Suppressor macrophage (primary cell): ENCODE data around the gene DMP1.

Experiments used
- DNase-seq, 4 experiments: peaks; one replicate each; pipeline ENCODE4 v3.0.0-alpha.2; 2020 to 2022
- total RNA-seq, 17 experiments: gene quantifications; one replicate each; lab custom pipeline; 2026; ENCODE audit warnings: mixed read lengths in 6 of 17, inconsistent platforms in 3 of 17; lab: John Stamatoyannopoulos, UW

DMP1 gene, protein sequence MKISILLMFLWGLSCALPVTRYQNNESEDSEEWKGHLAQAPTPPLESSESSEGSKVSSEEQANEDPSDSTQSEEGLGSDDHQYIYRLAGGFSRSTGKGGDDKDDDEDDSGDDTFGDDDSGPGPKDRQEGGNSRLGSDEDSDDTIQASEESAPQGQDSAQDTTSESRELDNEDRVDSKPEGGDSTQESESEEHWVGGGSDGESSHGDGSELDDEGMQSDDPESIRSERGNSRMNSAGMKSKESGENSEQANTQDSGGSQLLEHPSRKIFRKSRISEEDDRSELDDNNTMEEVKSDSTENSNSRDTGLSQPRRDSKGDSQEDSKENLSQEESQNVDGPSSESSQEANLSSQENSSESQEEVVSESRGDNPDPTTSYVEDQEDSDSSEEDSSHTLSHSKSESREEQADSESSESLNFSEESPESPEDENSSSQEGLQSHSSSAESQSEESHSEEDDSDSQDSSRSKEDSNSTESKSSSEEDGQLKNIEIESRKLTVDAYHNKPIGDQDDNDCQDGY
- total RNA-seq, result 0 to 1.7 (median 0.04) reads per million in 17 experiments

DNA sequence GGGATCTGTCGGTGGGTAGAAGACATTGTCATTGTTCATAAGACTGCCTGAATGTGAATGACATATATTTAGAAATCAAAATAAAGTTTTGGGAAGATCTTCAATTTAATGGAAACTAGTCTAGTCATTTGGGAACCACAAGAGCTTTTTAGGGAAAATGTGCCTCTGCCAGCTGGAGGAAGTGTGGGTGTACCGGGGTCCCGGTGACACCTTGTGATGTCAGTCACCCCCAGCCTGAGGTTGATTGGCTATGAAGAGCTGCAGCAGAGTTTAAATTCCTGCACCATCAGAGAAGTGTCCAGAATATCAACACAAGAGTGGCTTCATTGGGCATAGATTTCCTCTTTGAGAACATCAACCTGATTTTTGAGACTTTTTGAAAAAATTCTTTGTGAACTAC, at the start of gene DMP1:
DMP1 (plus strand) TSS at position 301 of the 400 bp plus-strand sequence. CDS start 6,213 bp downstream, outside the sequence.
- DNase-seq, result no peak

DNA sequence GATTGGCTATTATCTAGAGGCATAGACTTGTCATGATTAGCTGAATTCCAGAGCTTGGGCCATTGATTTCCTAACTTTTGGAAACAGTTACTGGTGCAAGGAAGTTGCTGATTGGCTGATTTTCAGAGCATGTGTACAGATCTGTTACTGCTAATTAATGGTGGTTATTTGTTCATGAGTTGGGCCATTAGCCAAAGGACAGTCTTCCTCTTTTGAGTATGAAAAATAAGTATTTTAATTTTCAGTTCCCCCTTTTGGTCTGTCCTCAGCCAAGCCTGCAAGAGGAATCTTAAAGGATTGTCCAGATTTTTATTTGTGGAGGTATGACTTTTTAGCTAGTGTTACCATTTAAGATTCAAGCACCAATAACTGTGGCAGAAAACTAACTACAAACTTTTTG, 48.7 kb upstream of the DMP1 start:
- peak; percentile 27 to 73 (median 50) for DNase-seq

DNA sequence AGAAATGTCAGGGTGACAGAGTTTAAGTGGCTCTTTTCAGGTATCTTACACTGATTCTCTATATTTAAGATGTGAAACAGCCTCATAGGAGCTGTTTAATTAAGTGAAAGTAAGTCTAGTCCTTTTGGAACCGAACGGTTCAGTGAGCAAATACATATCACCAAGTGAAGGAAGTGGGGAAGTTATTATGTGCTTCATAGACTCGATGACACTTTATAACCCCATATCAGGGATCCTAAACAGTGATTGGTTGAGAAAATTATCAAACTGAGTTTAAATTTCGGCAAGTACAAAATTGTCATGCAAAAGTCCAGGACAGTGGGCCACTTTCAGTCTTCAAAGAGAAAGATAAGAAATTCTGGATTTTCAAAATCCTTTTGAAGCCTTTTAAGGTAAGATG, 41.9 kb upstream of the DMP1 start, which contains the start of gene DSPP:
DSPP (plus strand) TSS at position 301 of the 400 bp plus-strand sequence. CDS start 2,380 bp downstream, outside the sequence.
- no peak for DNase-seq

DNA sequence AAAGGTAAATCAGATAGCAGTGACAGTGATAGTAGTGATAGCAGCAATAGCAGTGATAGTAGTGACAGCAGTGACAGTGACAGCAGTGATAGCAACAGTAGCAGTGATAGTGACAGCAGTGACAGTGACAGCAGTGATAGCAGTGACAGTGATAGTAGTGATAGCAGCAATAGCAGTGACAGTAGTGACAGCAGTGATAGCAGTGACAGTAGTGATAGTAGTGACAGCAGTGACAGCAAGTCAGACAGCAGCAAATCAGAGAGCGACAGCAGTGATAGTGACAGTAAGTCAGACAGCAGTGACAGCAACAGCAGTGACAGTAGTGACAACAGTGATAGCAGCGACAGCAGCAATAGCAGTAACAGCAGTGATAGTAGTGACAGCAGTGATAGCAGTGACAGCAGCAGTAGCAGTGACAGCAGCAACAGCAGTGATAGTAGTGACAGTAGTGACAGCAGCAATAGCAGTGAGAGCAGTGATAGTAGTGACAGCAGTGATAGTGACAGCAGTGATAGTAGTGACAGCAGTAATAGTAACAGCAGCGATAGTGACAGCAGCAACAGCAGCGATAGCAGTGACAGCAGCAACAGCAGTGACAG, 35.7 kb upstream of the DMP1 start:
- DNase-seq, result no peak

DNA sequence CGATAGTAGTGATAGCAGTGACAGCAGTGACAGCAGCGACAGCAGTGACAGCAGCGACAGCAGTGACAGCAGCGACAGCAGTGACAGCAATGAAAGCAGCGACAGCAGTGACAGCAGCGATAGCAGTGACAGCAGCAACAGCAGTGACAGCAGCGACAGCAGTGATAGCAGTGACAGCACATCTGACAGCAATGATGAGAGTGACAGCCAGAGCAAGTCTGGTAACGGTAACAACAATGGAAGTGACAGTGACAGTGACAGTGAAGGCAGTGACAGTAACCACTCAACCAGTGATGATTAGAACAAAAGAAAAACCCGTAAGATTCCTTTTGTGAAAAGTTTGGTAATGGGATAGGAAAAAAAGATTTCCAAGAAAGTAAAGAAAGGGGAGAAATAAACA, 33.8 kb upstream of the DMP1 start:
- DNase-seq, result no peak

DNA sequence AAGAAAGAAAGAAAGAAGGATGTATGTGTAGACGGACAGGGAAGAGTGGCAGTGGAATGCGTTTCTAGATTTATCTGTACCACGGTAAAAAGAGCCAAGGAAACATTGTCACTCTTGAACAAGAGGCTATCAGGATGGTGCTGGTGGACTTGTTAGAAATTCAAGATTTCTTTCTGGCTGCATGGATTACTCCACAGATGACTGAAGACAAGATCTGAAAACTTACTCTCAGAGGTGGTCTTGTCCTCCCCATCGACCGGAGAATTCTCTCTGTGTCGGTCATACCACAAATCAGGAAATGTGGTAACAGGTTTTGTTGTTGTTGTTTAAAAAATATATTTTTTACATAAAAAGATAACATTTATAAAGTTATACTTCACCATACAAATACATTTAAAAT, 30.0 kb upstream of the DMP1 start:
- no peak for DNase-seq

DNA sequence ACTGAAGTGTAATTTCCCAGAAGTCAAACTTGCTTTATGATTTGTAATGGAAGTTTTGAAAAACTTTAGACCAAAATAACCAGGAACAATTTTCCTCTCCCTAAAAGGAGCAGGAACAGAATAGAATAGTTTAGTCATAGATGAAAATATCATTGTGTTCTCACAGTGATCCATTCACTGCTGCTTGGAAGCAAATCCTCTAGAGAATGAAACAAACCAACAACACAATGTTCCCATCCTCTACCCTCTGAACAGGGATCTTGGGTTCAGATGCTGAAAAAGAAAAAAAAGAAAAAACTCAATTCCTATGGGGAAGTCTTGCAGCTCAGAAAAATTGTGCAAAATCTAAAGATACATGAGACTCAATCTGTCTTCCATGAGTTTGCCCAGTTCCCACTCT, 29.6 kb upstream of the DMP1 start:
- no peak for DNase-seq

DNA sequence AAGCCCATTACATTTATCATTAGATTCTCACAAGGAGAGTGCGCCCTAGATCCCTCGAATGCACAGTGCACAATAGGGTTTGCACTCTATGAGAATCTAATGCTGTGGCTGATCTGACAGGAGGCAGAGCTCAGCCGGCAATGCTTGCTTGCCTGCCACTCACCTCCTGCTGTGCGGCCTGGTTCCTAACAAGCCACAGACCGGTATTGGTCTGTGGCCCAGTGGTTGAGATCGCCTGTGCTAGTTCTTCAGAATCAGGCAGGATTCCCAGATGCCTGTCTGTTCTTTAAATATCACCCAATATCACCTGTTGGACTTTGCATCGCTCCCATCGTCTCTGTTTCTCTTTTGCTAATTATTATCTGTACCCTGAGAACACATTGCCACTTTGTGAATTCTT, 27.8 kb upstream of the DMP1 start:
- DNase-seq, result no peak

DNA sequence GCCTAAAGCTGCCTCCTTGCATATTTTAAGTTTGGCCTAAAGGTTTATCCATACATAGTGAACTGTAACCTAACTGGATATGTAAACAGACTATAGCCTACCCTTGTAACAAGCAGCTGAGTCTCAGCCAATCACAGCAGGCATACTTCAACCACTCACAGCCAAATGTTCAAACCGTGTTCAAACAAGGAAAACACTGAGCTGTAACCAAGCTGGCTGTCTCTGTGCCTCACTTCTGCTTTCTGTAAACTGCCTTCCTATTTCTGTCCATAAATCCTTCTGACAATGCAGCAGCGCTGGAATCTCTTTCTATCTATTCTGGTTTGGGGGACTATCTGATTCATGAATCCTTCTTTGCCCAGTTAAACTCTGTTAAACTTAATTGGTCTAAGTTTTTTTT, 25.4 kb upstream of the DMP1 start:
- DNase-seq, result peak; percentile 22 to 53 (median 40)

DNA sequence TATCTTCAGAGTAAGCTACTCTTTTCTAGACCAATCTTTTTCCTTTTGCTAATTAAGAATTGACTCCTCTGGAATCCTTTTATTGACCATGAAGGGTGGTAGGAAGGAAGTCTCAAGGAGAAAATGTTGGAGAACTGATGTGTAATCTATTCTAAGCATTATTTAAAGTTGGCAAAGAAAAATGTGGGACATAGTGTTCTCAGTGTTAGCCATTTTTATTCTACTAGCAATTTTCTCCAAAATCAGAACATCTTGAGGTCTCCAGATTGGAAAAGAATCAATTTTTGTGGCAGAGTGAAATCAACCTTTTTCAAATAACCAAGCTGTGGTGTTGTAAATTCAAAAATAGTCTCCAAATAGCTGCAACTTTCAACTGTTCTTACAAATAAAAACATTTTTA, 18.4 kb upstream of the DMP1 start:
- no peak for DNase-seq

DNA sequence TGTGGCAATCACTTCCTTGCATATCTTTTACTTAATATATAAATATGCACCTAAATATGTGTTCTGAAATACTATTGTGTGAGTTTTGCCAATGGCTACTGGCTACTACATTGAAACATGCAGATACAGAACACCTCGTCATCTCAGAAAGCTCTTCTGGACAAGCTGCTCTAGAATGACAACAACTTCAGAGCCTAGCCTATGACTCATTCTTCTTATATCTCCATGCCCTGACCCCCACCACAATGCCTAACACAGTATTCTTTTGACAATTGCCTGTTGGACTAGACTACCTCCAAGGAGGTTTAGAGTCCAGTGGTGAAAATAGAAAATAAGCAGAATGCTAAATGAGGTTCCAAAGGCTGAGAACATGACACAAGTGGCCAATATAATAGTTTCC, 17.6 kb upstream of the DMP1 start:
- no peak for DNase-seq

DNA sequence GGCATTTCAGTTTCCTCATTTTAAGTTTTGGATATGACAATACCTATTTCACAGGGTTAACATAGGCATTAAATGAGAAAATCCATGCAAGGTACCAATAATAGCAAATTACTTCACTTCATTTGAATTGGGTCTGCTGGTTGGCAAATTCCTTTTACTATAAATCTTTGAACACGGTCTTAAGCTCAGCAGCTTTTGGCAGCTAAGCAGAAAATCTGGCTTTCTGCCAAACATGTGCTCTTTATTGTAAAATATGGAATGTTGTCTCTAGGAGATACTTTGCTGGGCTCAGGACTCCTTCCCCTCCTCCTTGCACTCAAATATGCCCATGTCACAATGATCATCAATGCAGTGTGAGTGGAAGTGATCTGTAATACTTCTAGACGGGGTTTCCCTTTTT, 16.8 kb upstream of the DMP1 start:
- peak in 3 of 4 experiments; percentile 1 to 14 (median 6) for DNase-seq

DNA sequence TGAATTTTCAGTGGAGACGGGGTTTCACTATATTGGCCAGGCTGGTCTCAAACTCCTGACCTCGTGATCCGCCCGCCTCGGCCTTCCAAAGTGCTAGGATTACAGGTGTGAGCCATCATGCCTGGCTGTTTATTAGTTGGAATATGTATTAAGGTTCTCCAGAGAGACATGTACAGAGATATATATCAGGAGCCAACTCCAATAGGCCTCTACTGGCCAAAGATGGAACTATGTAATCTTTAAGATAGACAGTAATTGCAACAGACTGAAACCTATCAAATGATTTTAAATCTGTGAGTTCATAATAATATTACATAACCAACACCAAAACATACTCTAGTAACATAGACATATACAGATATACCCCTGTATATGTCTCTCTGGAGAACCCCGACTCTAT, 5.8 kb upstream of the DMP1 start:
- no peak for DNase-seq

DNA sequence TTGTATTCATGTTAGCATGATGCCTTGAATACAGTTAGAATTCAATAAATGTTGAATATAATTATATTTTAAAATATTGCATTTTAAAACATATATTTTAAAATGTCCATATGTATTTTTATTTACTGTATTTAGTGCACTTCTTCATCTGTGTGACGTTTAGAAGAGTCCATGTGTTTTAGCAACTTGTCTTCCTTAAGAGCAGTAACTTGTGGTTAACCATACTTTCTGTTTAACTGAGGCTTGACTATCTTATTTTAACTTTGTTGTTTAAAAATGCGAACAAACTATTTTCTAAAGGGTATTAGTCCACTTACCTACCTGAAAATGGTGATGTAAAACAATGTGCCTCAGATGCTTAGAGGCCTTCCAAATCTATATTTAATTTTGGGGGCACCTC, 858 bp downstream of the DMP1 start:
- DNase-seq, result no peak

DNA sequence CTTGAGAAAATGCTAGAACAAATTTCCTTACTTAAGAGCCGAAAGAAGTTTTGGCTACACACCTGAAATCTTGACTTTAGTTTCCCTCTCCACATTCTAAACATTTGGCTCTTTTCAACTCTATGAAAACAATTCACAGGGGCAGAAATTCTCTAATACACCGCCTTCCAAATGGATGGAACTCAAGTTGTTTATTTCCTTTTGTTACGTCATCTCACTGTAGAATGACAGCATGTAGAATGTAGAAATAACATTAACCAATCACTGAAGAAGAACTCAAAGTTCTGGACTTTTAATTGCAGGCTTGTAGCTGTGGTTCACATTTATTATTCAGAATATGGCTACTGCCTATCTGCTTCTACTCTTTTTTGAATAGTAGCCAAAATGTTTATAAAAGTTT, 1.9 kb downstream of the DMP1 start:
- no peak for DNase-seq

DNA sequence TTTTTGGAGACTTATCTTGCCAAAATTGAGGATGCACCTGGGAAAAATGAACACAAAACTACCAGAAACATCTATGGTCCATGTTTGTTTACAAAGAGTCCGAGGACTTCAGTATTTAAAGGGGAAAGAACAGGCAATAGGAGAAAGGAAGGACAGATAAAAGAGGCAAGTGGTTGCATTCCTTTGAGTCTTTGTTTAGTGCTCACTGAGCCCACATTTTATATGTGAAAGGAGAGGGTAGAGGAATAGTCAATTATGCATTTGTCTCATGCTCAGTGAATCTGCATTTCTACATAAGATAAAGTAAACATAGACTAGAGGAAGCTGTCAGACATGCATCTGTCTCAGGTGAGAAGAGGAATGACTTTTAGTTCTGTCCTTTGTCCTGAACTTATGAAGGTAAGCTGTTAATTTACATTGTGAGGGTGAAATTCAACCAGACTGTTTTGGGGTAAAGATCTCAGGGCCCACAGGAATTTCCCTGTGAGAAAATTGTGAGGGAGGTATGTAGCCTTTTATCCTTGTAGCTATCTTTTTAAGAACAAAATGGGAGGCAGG, 4.5 kb downstream of the DMP1 start:
- DNase-seq, result no peak

DNA sequence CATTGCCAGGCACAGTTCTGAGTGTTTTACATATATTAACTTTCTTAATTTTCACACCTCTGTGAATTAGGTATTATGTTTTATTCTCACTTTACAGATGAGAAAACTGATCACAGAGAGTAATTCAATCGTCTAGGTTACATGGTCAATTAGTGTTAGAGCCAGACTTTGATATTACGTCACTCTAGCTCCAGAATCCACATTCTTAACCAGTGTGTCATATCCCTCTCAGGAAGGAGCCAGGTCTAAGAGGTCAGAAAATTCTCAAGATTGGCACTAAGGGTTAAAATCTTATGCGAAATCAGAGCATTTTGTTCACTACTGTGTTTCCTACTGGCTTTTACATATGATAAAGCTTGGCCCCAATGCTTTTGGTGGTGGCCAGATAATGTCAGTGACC, 7.4 kb downstream of the DMP1 start:
- DNase-seq, result no peak

DNA sequence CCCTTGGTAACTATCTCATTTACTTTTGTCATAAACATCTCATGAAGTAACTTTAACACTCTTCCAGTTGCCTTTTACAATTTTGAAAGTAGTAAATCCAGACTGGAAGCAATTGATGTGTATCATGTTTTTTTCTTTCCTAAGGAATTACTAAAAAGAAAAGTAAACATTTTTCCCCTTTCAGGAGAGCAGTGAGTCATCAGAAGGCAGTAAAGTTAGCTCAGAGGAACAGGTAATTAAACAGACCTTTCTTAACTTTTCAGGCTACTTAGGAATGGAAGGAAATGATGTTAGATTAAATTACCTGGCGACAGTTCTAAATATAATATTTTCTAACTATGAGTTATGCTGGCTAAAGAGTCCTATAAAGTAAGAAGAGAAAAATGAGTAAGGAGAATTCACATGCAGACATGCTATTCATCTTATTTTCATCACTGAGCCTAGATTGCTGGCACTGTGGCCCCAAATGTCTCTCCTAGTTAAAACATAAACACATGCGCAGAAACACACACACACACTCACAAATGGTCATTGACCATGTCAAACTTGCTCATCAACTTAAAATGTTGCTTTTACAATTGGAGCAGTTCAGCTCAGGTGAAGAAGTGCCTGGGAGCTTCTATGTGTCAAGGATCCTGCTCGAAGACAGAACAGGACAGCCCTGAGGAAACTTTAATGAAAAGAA, 9.3 kb downstream of the DMP1 start:
- no peak for DNase-seq

DNA sequence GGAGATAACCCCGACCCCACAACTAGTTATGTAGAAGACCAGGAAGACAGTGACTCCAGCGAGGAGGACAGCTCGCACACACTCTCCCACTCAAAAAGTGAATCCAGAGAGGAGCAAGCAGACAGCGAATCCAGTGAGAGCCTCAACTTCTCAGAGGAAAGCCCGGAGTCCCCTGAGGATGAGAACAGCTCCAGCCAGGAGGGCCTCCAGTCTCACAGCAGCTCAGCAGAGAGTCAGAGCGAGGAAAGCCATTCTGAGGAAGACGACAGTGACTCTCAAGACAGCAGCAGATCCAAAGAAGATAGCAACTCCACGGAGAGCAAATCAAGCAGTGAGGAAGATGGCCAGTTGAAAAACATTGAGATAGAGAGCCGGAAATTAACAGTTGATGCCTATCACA, 12.8 kb downstream of the DMP1 start:
- no peak for DNase-seq

DNA sequence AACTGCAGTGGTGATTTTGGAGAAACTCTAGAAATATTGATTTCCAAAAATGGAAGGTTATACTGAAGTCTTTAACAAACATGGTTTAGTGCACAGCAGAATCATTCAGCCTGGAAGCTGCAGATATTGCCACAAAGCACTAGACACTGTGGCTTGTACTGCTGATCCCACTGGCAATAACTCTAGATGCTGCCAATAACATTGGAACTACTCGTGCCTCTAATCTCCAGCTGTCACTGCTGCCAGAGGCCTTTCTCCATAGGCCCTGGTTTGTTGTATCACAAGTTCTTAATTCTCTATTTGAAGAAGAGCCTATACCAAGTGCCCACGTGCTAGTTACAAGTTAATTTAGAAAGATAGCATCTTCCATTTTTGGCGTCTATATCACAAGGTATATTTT, 19.3 kb downstream of the DMP1 start:
- DNase-seq, result no peak

DNA sequence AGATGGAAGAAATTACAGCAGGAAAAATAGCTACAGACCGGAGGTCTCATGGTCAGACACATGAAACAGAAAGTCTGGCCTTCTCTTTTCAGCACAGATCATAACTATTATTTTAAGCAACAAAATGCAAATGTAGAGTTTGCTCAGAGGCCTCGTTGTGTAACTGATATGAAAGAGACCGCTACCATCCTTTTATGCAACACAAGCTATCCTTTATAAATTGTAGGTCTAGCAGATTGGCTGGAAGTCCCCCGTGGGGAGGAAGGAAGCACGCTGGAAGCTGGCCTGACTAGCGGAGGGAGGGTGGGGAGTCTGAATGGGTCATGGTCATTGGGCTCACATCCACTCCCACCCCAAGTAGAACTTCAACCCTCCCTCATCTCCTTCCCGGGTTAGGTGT, 27.7 kb downstream of the DMP1 start:
- DNase-seq, result peak in 2 of 4 experiments; percentile 8 to 9

DNA sequence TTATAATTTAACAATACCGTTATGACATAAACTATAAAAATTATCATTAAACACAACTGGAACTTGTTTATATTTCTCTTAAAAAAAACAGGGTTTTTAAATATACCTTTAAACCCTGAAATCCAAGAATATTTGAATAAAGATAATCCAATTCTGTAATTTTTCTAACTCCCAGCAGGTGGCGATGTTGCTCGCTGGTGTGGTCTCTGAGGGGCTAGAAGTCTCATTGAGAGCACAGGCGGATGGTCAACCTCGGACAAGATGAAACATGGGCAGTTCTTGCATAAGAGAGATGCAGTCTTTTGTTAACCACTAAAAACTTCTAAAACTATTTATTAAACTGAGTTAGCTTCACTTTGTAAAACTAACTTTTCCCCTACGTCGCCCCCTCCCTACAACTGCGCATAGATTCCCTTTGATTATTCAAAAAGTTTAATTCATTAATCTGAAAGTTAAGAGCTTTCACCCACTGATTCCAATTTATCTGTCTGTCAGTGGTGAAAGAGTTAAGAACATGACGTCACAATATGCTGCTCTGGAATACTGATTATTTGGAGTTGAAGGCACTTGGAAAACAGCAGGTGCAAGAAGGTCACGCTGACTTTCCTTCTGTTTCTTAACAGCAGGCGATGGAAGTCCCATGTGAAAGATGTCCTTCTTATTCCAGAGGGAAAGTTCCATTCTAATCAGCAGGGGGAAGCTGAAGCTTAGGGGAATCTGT, 29.5 kb downstream of the DMP1 start:
- DNase-seq, result peak; percentile 66 to 78 (median 68)
